Measurements from ENCODE around the gene KLHL22.

The KLHL22 gene

GRCh38 chr22:20487715-20488114 lies 7.9 kb downstream of the KLHL22 start:
- H3K27ac ChIP-seq (ENCODE audit: low read depth, low read length, poor library complexity, severe bottlenecking) = no peak overlapping the region
- TF ChIP-seq, protein P1, sequence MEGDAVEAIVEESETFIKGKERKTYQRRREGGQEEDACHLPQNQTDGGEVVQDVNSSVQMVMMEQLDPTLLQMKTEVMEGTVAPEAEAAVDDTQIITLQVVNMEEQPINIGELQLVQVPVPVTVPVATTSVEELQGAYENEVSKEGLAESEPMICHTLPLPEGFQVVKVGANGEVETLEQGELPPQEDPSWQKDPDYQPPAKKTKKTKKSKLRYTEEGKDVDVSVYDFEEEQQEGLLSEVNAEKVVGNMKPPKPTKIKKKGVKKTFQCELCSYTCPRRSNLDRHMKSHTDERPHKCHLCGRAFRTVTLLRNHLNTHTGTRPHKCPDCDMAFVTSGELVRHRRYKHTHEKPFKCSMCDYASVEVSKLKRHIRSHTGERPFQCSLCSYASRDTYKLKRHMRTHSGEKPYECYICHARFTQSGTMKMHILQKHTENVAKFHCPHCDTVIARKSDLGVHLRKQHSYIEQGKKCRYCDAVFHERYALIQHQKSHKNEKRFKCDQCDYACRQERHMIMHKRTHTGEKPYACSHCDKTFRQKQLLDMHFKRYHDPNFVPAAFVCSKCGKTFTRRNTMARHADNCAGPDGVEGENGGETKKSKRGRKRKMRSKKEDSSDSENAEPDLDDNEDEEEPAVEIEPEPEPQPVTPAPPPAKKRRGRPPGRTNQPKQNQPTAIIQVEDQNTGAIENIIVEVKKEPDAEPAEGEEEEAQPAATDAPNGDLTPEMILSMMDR (IDR thresholded peaks at IDR 0.05; ENCODE audit: low read length) = no peak
- no peak for TF ChIP-seq EZH2 (IDR thresholded peaks at IDR 0.05; ENCODE audit: borderline replicate concordance, low read length)

GRCh38 chr22:20486229-20486628 lies 9.4 kb downstream of the KLHL22 start:
- no peaks in the 10 kb centered on the region for H4K20me1 ChIP-seq (ENCODE audit: insufficient read depth, low read length)
- no peaks in the 10 kb centered on the region for H3K9me3 ChIP-seq (ENCODE audit: low read length)
- no peak overlapping the region for H3K27ac ChIP-seq (ENCODE audit: low read depth, low read length, poor library complexity, severe bottlenecking)
- H3K9me2 ChIP-seq (ENCODE audit: low read depth, low read length) = no peaks in the 10 kb centered on the region
- H3K27me3 ChIP-seq (ENCODE audit: insufficient read depth, low read length) = no peaks in the 10 kb centered on the region
- no peaks in the 10 kb centered on the region for H3F3A ChIP-seq (ENCODE audit: insufficient read depth, low read length)
- no peak overlapping the region for H3K4me2 ChIP-seq (ENCODE audit: low read length)
- H3K9ac ChIP-seq (ENCODE audit: low read length) = no peak overlapping the region
- H3K36me3 ChIP-seq (ENCODE audit: insufficient read depth, low read length) = no peaks in the 10 kb centered on the region
- no peak overlapping the region for H3K4me3 ChIP-seq (ENCODE audit: low read depth, low read length, poor library complexity, severe bottlenecking)
- no peaks in the 10 kb centered on the region for H3K79me2 ChIP-seq (ENCODE audit: insufficient read depth, low read length)
- H2AFZ ChIP-seq (ENCODE audit: low read length) = no peak overlapping the region
- no peaks in the 10 kb centered on the region for H3K4me1 ChIP-seq (ENCODE audit: insufficient read depth, low read length, severe bottlenecking)
- TF ChIP-seq EZH2 (IDR thresholded peaks at IDR 0.05; ENCODE audit: borderline replicate concordance, low read length) = no peak
- TF ChIP-seq, protein P1 (IDR thresholded peaks at IDR 0.05; ENCODE audit: low read length) = no peak

More at GRCh38 chr22:20487715-20488114, 7.9 kb downstream of the KLHL22 start:
- no peaks in the 10 kb centered on the region for H4K20me1 ChIP-seq (ENCODE audit: insufficient read depth, low read length)
- H3K4me3 ChIP-seq (ENCODE audit: low read depth, low read length, poor library complexity, severe bottlenecking) = no peak overlapping the region
- H3K9me2 ChIP-seq (ENCODE audit: low read depth, low read length) = no peaks in the 10 kb centered on the region
- no peak overlapping the region for H3K9ac ChIP-seq (ENCODE audit: low read length)
- no peaks in the 10 kb centered on the region for H3K36me3 ChIP-seq (ENCODE audit: insufficient read depth, low read length)
- H3K4me1 ChIP-seq (ENCODE audit: insufficient read depth, low read length, severe bottlenecking) = no peaks in the 10 kb centered on the region
- no peaks in the 10 kb centered on the region for H3K9me3 ChIP-seq (ENCODE audit: low read length)
- no peaks in the 10 kb centered on the region for H3F3A ChIP-seq (ENCODE audit: insufficient read depth, low read length)
- H3K4me2 ChIP-seq (ENCODE audit: low read length) = no peak overlapping the region
- no peak overlapping the region for H2AFZ ChIP-seq (ENCODE audit: low read length)
- H3K27me3 ChIP-seq (ENCODE audit: insufficient read depth, low read length) = no peaks in the 10 kb centered on the region
- no peaks in the 10 kb centered on the region for H3K79me2 ChIP-seq (ENCODE audit: insufficient read depth, low read length)

DNA sequence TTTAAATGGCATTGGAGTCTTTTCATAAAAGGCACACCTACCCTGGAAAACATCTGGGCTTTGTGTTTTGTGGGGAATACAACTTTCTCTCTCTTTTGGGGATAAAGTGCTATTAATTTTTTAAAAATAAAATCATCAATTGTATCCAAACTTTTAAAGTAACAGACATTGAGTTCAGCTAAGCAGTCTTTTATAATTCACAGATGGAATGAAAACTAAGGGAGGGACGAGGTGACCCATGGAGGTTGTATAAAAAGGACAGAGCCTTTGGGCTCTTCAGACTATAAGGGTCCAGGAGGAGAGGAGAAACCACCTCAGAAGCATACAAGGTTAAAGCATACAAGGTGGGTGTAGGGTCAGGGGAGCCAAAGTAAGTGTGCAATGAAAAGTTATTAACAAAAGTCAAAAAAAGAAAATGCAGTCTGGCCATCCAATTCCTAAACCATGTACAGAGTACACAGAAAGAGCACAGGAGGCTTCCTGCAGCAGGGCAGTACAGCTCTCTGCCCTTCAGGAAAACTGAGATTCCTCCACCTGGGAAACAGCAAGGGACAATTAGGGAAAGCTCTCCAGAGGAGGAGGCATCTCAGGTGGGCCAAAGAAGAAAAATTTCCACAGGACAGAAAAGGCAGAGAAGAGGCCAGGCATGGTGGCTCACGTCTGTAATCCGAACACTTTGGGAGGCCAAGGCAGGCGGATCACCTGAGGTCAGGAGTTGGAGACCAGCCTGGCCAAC lies 10.5 kb downstream of the KLHL22 start:
- Histone ChIP-seq H3K36me3 (ENCODE audit: insufficient read depth, low read length) (no peaks in the 10 kb centered on the region), H2AFZ (ENCODE audit: low read length) (no peak overlapping the region), H3K27ac (ENCODE audit: low read depth, low read length, poor library complexity, severe bottlenecking) (no peak overlapping the region), H3F3A (ENCODE audit: insufficient read depth, low read length) (no peaks in the 10 kb centered on the region), H3K79me2 (ENCODE audit: insufficient read depth, low read length) (no peaks in the 10 kb centered on the region), H3K9me3 (ENCODE audit: low read length) (no peaks in the 10 kb centered on the region), H3K9ac (ENCODE audit: low read length) (no peak overlapping the region), H4K20me1 (ENCODE audit: insufficient read depth, low read length) (no peaks in the 10 kb centered on the region), H3K9me2 (ENCODE audit: low read depth, low read length) (no peaks in the 10 kb centered on the region), H3K27me3 (ENCODE audit: insufficient read depth, low read length) (no peaks in the 10 kb centered on the region), H3K4me3 (ENCODE audit: low read depth, low read length, poor library complexity, severe bottlenecking) (no peak overlapping the region), H3K4me2 (ENCODE audit: low read length) (no peak overlapping the region), H3K4me1 (ENCODE audit: insufficient read depth, low read length, severe bottlenecking) (no peaks in the 10 kb centered on the region)
- TF ChIP-seq EZH2 (IDR thresholded peaks at IDR 0.05; ENCODE audit: borderline replicate concordance, low read length) = no peak
- TF ChIP-seq, protein P1 (IDR thresholded peaks at IDR 0.05; ENCODE audit: low read length) = no peak

Measured in OCI-LY1 (cell line).